ENCODE results near the gene PRDM16. TPM values are rescaled to one million over a fixed set of nuclear protein-coding genes. Genes with fewer than 3 reads are reported as not detected.

The PRDM16 gene
- 0.17 and 0.70 TPM in 2 replicates for total RNA-seq (2021)
- long read RNA-seq, partial matches to known transcripts, result 1 of 3 reads
- long read RNA-seq, other reads (novel, unspliced or antisense), result 2 of 3 reads

DNA sequence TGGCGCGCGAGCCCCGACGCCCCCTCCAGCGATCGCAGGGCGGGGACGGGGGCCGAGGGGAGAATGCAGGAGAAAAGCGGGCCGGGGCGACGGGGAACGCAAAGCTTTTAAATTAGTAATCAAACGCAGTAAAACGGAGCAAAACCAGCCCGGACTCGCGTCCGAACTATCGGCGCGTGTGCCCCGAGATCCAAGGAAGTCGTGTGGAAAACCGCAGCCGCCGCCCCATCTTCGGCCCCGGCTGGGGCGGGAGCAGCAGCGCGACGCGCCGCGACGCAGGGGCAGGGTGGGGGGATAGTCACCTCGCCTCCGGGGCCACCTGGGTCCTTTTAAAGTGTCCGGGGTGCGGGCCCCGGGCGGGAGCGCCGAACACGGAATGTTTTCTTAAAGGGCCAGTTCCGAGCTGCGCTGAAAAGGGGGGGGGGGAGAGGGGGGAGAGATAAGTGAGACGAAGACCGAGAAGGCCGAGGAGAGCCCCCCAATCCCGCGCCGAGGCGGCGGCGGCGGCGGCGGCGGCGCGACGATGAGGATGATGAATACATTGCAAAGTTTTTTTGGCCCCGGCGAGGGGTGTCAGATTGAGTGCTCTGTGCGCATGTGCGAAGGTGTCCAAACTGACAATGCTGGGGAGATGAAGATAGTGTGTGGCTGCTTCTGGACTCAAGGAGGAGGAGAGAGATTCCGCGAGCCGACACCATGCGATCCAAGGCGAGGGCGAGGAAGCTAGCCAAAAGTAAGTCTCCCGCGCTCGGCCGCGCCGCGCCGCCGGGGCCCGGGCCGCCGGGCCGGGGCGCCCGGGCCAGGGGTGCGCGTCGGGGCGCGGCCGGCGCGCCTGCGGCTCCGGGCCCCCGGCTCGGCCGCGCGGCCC, at the start of gene PRDM16:
TSS of gene PRDM16 (plus strand) at position 640 of the 868 bp plus-strand sequence. CDS start at position 697, 57 bp downstream.
- no peak within 1 kb of the TSS for H4K91ac ChIP-seq (ENCODE audit: insufficient read length, low read depth, low read length)
- H2BK120ac ChIP-seq (ENCODE audit: low read depth, low read length, poor library complexity, severe bottlenecking), result no peak within 1 kb of the TSS
- TF ChIP-seq, protein P1, sequence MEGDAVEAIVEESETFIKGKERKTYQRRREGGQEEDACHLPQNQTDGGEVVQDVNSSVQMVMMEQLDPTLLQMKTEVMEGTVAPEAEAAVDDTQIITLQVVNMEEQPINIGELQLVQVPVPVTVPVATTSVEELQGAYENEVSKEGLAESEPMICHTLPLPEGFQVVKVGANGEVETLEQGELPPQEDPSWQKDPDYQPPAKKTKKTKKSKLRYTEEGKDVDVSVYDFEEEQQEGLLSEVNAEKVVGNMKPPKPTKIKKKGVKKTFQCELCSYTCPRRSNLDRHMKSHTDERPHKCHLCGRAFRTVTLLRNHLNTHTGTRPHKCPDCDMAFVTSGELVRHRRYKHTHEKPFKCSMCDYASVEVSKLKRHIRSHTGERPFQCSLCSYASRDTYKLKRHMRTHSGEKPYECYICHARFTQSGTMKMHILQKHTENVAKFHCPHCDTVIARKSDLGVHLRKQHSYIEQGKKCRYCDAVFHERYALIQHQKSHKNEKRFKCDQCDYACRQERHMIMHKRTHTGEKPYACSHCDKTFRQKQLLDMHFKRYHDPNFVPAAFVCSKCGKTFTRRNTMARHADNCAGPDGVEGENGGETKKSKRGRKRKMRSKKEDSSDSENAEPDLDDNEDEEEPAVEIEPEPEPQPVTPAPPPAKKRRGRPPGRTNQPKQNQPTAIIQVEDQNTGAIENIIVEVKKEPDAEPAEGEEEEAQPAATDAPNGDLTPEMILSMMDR (conservative IDR thresholded peaks at IDR 0.05), result no peak
- no peak within 1 kb of the TSS for H2BK20ac ChIP-seq (ENCODE audit: low read depth, low read length, poor library complexity, severe bottlenecking)
- H3K36me3 Mint-ChIP-seq (ENCODE audit: insufficient read depth in 1 of 3, low read depth in 3 of 3), result no peaks in the 10 kb centered on the region
- peak within 1 kb of the TSS; percentile 48 for H3K4me2 ChIP-seq (ENCODE audit: insufficient read depth, insufficient read length, low read length)
- no peak within 1 kb of the TSS for H3K18ac ChIP-seq (ENCODE audit: insufficient read length, low read depth, low read length)
- no peak within 1 kb of the TSS for H3K23ac ChIP-seq (ENCODE audit: insufficient read length, low read depth, low read length)
- no peaks in the 10 kb centered on the region for H3K79me1 ChIP-seq (ENCODE audit: insufficient read depth, low read depth, low read length, poor library complexity, severe bottlenecking)
- peak within 1 kb of the TSS; percentile 71 to 90 for H3K4me3 Mint-ChIP-seq
- H3K14ac ChIP-seq (ENCODE audit: insufficient read depth, low read length), result no peak within 1 kb of the TSS
- H2BK5ac ChIP-seq (ENCODE audit: insufficient read length, low read length), result no peak within 1 kb of the TSS
- DNase-seq, result peak; percentile 61
- no peak within 1 kb of the TSS for H3T11ph ChIP-seq (ENCODE audit: low read length)
- H3K9me3 Mint-ChIP-seq, result no peaks in the 10 kb centered on the region
- H4K8ac ChIP-seq (replicated peaks; ENCODE audit: insufficient read length, low read depth, low read length), result no peak within 1 kb of the TSS
- H3K23me2 ChIP-seq (ENCODE audit: insufficient read length, low read depth, low read length, poor library complexity, severe bottlenecking), result peaks cover 12% of the 10 kb centered on the region
- no peak within 1 kb of the TSS for H2BK12ac ChIP-seq (ENCODE audit: insufficient read length, low read depth, low read length)
- no peak within 1 kb of the TSS for H3K56ac ChIP-seq (ENCODE audit: insufficient read length, low read depth, low read length)
- no peak within 1 kb of the TSS for H2AFZ ChIP-seq (ENCODE audit: low read length)
- H3K27ac ChIP-seq (ENCODE audit: insufficient read length, low read depth, low read length), result no peak within 1 kb of the TSS
- no peak within 1 kb of the TSS for H2BK15ac ChIP-seq (ENCODE audit: low read depth, low read length)
- H3K9ac ChIP-seq (ENCODE audit: extremely low read depth, insufficient read length, low read length), result no peak within 1 kb of the TSS
- H3K79me2 ChIP-seq (ENCODE audit: insufficient read depth, low read length), result no peaks in the 10 kb centered on the region
- peaks cover 86% of the 10 kb centered on the region for H3K27me3 Mint-ChIP-seq (ENCODE audit: low read depth)
- no peak within 1 kb of the TSS for H3K27ac Mint-ChIP-seq
- peaks cover 4 to 21% of the 10 kb centered on the region in 2 experiments for H3K4me1 Mint-ChIP-seq
- H3K9me3 ChIP-seq (ENCODE audit: control insufficient read depth, low read depth, low read length), result no peaks in the 10 kb centered on the region
- no CpG with 5 or more reads among the region's 106 CpGs for WGBS (ENCODE audit: extremely low coverage, insufficient read length, low lambda C conversion rate)
- no peak within 1 kb of the TSS for H2AK5ac ChIP-seq (ENCODE audit: insufficient read length, low read length)
- H3K4me1 ChIP-seq (ENCODE audit: insufficient read depth, low read length), result peaks cover 4% of the 10 kb centered on the region; the same call in 1 of the 2 replicates
- H3K27me3 ChIP-seq (ENCODE audit: insufficient read depth, low read length), result peaks cover 81% of the 10 kb centered on the region
- H3K4ac ChIP-seq (ENCODE audit: low read depth, low read length), result no peak within 1 kb of the TSS
- no peak within 1 kb of the TSS for H4K5ac ChIP-seq (ENCODE audit: insufficient read length, low read depth, low read length)
- H4K20me1 ChIP-seq (ENCODE audit: control insufficient read depth, insufficient read depth, insufficient read length), result no peaks in the 10 kb centered on the region

All from H9 (cell line).